Vagina (tissue), 2 donors: ENCODE measurements around the gene DNTTIP2.

Experiments used
- CTCF ChIP-seq, 3 experiments: fragments of 450-650 bp in 2 of 3; fragments of 200-600 bp in 1 of 3; sonication (generic) in 1 of 3; IDR thresholded peaks; one replicate each; pipeline ENCODE4 v1.5.1; 2017 to 2019; ENCODE audit warnings: antibody characterized with exemption in 3 of 3, mild to moderate bottlenecking in 2 of 3, moderate library complexity in 2 of 3
- POLR2AphosphoS5 ChIP-seq, 2 donors: sonication (generic); formaldehyde crosslinking; IDR thresholded peaks; one replicate each; pipeline ENCODE4 v1.9.0; 2017; ENCODE audit warnings: antibody characterized with exemption in 2 of 2, mild to moderate bottlenecking in 2 of 2, low read depth in 1 of 2; ENCODE audit not compliant: insufficient read depth in 1 of 2

- no peak for TF ChIP-seq POLR2AphosphoS5 (IDR thresholded peaks at IDR 0.05; ENCODE audit: insufficient read depth in 1 of 2, low read depth in 1 of 2)
- no peak for TF ChIP-seq CTCF (IDR thresholded peaks at IDR 0.05)
These were observed 31.3 kb upstream of the DNTTIP2 start for GRCh38 chr1:93910305-93910704.
